Choroid plexus epithelial cell (primary cell): ENCODE data around the gene VEGFB.

ENCODE experiments used
- DNase-seq: peaks from one replicate; pipeline ENCODE4 v3.0.0-alpha.2; 2010; ENCODE audit warnings: low read depth
- H3K4me3 ChIP-seq: 2 replicates; pipeline ENCODE4 v1.5.1; 2011; ENCODE audit warnings: low read depth, mild to moderate bottlenecking, control low read depth, low read length, moderate library complexity
- CTCF ChIP-seq: conservative IDR thresholded peaks from 2 replicates; pipeline ENCODE4 v1.5.1; 2011; ENCODE audit warnings: low read depth, mild to moderate bottlenecking, control low read depth, inconsistent platforms, low read length, moderate library complexity

Gene VEGFB

GRCh38 chr11:64216879-64217278 is 17.5 kb upstream of the VEGFB start:
- TF ChIP-seq CTCF, result no peak
- DNase-seq, result no peak

GRCh38 chr11:64218628-64219353 is 15.6 kb upstream of the VEGFB start:
- TF ChIP-seq CTCF, result no peak
- no peak overlapping the region for H3K4me3 ChIP-seq
- no peak for DNase-seq

More at GRCh38 chr11:64216879-64217278, 17.5 kb upstream of the VEGFB start:
- no peak overlapping the region for H3K4me3 ChIP-seq

GRCh38 chr11:64219354-64219684 is 15.1 kb upstream of the VEGFB start:
- DNase-seq, result no peak
- H3K4me3 ChIP-seq, result no peak overlapping the region
- no peak for TF ChIP-seq CTCF

- no peak overlapping the region for H3K4me3 ChIP-seq
- TF ChIP-seq CTCF, result no peak
- no peak for DNase-seq
Observed at GRCh38 chr11:64219755-64220154, 14.6 kb upstream of the VEGFB start.

- no peak for DNase-seq
- TF ChIP-seq CTCF, result no peak
- no peak overlapping the region for H3K4me3 ChIP-seq
Observed at GRCh38 chr11:64220271-64220670, 14.1 kb upstream of the VEGFB start.

- no peak overlapping the region for H3K4me3 ChIP-seq
- no peak for DNase-seq
- TF ChIP-seq CTCF, result no peak
Observed at GRCh38 chr11:64220798-64221197, 13.6 kb upstream of the VEGFB start.

- no peak for TF ChIP-seq CTCF
Observed at GRCh38 chr11:64222651-64223000, 11.8 kb upstream of the VEGFB start.

More at GRCh38 chr11:64222651-64223000, 11.8 kb upstream of the VEGFB start:
- no peak overlapping the region for H3K4me3 ChIP-seq
- DNase-seq, result no peak
